Choroid plexus epithelial cell (primary cell): ENCODE data around the gene TIMP3.
A peak's percentile ranks its signal among the peaks of the same experiment; 100 is the strongest.

ENCODE experiments used
- DNase-seq: peaks from one replicate; pipeline ENCODE4 v3.0.0-alpha.2; 2010; ENCODE audit warnings: low read depth
- H3K4me3 ChIP-seq: 2 replicates; pipeline ENCODE4 v1.5.1; 2011; ENCODE audit warnings: low read depth, mild to moderate bottlenecking, control low read depth, low read length, moderate library complexity
- CTCF ChIP-seq: conservative IDR thresholded peaks from 2 replicates; pipeline ENCODE4 v1.5.1; 2011; ENCODE audit warnings: low read depth, mild to moderate bottlenecking, control low read depth, inconsistent platforms, low read length, moderate library complexity

The TIMP3 gene

GRCh38 chr22:32802237-32802765 is 796 bp downstream of the TIMP3 start:
- H3K4me3 ChIP-seq = peak overlapping the region; percentile 76
- peak; percentile 56 for DNase-seq
- no peak for TF ChIP-seq CTCF

DNA sequence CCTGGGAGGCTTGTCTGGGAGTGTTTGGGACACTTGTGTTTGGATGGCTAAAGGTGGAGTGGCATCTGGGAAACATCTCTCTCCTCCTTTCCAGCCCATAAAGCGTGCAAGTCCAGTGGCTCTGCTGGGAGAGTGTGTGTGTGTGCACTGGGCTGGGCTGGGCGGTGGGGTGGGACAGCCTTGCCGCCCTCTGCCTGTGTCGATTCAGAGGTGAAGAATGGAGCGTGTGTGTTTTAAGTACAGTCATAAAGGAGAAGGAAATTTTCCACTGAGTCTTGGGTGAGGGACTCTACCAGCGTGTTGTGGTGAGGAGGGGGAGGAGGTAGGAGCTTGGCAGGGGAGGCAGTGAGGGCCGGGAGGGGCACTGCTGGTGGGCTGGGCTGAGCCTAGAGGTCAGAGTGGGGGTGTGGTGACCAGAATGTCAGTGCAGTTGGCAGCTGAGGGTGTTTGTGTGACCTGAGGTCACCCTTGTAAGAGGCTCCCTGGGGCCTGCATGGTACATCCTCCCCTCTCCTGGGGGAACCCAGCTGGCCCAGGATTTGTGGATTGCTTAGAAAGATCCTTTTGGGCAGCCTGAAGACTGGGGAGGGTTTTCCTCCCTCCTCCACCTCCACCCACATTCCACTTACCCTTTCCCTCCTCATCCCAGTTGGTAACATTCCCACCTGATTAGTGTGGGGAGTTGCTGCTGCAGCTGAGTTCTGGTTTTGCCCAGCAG is 1.7 kb downstream of the TIMP3 start:
- peak; percentile 52 for DNase-seq
- peak overlapping the region; percentile 76 for H3K4me3 ChIP-seq
- TF ChIP-seq CTCF = no peak

- peak overlapping the region; percentile 76 for H3K4me3 ChIP-seq
- peak; percentile 89 for DNase-seq
- TF ChIP-seq CTCF = peak; percentile 23
Observed at GRCh38 chr22:32803738-32804435, 2.4 kb downstream of the TIMP3 start.

DNA sequence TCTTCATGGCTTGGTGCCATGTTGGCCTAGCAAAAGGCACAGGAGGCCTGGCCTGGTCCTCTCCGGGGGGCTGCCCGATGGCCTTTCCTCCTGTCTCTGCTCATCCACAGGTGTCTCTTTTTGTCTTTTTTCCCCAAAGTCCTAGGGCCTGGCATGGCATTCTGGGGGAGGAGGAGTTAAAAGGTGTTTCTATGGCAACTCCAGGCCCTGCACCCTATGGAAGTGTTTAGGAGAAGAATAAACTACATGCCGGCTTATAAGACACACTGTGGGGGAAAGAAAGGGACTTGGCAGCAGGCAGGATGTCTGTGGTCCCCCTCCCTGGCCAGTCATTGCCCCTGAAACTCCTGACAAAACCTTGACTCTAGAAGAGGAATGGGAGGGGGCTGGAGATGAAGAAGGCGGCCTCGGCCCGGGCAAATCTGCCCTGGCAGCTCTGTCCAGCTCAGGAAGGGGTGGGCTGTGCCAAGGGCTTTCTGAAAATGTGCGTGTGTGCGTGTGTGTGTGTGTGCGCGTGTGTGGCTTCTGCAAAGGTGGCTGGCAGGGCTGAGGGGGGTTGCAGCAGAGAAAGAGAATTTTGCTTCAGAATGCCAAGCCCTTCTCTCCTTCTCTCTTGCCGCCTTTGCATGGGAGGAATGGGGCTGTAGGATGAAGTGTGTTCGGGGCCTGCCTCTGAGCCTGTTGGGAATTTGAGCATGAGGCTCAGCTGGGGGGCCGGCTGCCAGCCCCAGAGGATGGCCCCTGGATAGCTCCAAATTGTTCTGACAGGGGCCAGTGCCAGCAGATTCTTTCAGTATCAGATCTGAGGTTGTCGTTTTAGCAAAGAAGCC is 3.2 kb downstream of the TIMP3 start:
- TF ChIP-seq CTCF = no peak
- DNase-seq = no peak
- peak overlapping the region; percentile 76 for H3K4me3 ChIP-seq

GRCh38 chr22:32805361-32805881 is 3.9 kb downstream of the TIMP3 start:
- H3K4me3 ChIP-seq = no peak overlapping the region
- DNase-seq = no peak
- TF ChIP-seq CTCF = no peak

- no peak for DNase-seq
- TF ChIP-seq CTCF = no peak
- no peak overlapping the region for H3K4me3 ChIP-seq
Observed at GRCh38 chr22:32806296-32806695, 4.8 kb downstream of the TIMP3 start.
